Psoas muscle (tissue), 8 donors: ENCODE results near the gene PCDHGA12. TPM values are rescaled to one million over a fixed set of nuclear protein-coding genes. Genes with fewer than 3 reads are reported as not detected.
"Not testable (repeated sequence)": the region's sequence is repeated elsewhere in the genome, so short reads cannot be mapped to it uniquely, and the experiment has no call there.

Experiments
- ATAC-seq, 4 donors: fragments of 200-7000 bp; cut with Tn5 transposase; one replicate each; pipeline ENCODE4 v1.9.1; 2020; ENCODE audit warnings: moderate library complexity in 3 of 4, mild to moderate bottlenecking in 2 of 4
- DNase-seq, 2 donors: peaks; one replicate each; pipeline ENCODE4 v3.0.0-alpha.2; 2020
- H3K27ac ChIP-seq: fragments of 200-600 bp; one replicate; pipeline ENCODE4 v1.8.0; 2022
- H3K27me3 ChIP-seq, 3 donors: fragments of 200-600 bp in 1 of 3; one replicate each; pipeline versions ENCODE4 v1.6.1 to v1.8.0; 2013 to 2022; ENCODE audit warnings: low read length in 2 of 3, mild to moderate bottlenecking in 2 of 3, moderate library complexity in 1 of 3; ENCODE audit not compliant: insufficient read depth in 3 of 3
- H3K36me3 ChIP-seq, 2 donors: fragments of 200-600 bp in 1 of 2; one replicate each; pipeline versions ENCODE4 v1.6.1 to v1.8.0; 2013 to 2022; ENCODE audit warnings: low read depth in 1 of 2, mild to moderate bottlenecking in 1 of 2, moderate library complexity in 1 of 2; ENCODE audit not compliant: insufficient read depth in 1 of 2
- H3K4me1 ChIP-seq: fragments of 200-600 bp; one replicate; pipeline ENCODE4 v1.8.0; 2022
- H3K4me3 ChIP-seq: fragments of 200-600 bp; one replicate; pipeline ENCODE4 v1.8.0; 2022; ENCODE audit warnings: mild to moderate bottlenecking
- H3K9me3 ChIP-seq: fragments of 200-600 bp; one replicate; pipeline ENCODE4 v1.8.0; 2022
- CTCF ChIP-seq: fragments of 200-600 bp; IDR thresholded peaks from one replicate; pipeline ENCODE4 v1.8.0; 2022; ENCODE audit warnings: antibody characterized with exemption
- WGBS, 3 donors: extraction: QIAGEN DNeasy Blood & Tissue Kit; methylation state at CpG; one replicate each; pipeline versions ENCODE4 v1.1.6 to v1.1.7; 2013; 5-methylcytosine and 5-hydroxymethylcytosine counted together
- intact Hi-C, 2 donors: fragments of 100-400 bp; cut with DNase I; formaldehyde crosslinking; loops; one replicate each; pipeline versions ENCODE4 v1.11.0 to v1.14.2; 2022
- polyA plus RNA-seq, 3 donors: library from polyadenylated mRNA; stranded (reverse); fragments of 200-250 nt; gene quantifications; one replicate each; pipeline ENCODE4 v1.2.3, GENCODE V29; 2013
- total RNA-seq, 4 donors: library from RNA; stranded (reverse); fragmentation: NEBNext Ultra II Directional in 2 of 4; extraction: Animal tissue kit (Norgen Biotek cat#: 25700) in 2 of 4; gene quantifications; one replicate each; pipeline versions ENCODE4 v1.2.1 to v1.2.4, GENCODE V29; 2021 to 2023
- donor health status: healthy with polysubstance abuse.
- donor health status: DM: no; HTN: no; CAD: no; lungs with moderate emphysema.
- donor health status: Bipolar disorder and iron deficiency.
- donor health status: healthy.
- donor health status: DM: yes; HTN: yes; CAD: no.
- donor health status: DM: no; HTN: no; CAD: no.
- donor health status: DM: no; HTN: no; CAD: no.
- donor health status: DM: yes; HTN: yes; CAD: no.

The PCDHGA12 gene
- total and polyA plus RNA-seq, 7 donors = 0.38 to 6.9 (median 2.6) TPM

GRCh38 chr5:141399555-141400258 is 30.6 kb upstream of the PCDHGA12 start:
- ATAC-seq = no peak
- H3K4me3 ChIP-seq = peak overlapping the region; percentile 42
- intact Hi-C loops = no loop called here

DNA sequence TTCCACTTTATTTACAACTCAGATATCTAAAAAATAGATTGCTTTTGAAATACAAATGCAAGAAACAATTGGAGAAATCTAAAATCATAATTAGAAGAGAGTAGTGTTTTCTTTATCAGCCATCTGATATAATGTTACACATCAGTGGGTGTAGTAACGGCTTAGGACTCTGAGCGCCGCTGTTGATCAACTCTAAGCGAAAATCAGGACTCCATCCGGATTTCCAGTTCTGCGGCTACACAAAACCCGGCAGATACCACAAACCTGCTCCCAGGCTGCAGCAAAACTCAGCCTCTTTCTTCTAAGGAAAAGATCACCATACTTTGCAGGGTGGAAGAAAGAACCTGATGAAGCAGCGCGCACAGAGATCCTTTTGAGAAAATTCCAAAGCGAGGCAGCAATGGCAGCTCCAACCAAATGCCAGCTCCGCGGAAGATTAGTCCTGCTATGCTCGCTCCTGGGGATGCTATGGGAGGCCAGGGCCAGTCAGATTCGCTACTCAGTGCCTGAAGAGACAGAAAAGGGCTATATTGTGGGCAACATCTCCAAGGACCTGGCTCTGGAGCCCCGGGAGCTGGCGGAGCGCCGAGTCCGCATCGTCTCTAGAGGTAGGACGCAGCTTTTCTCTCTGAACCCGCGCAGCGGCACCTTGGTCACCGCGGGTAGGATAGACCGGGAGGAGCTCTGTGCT is 27.6 kb upstream of the PCDHGA12 start, which contains the start of gene PCDHGA9:
TSS of gene PCDHGA9 (plus strand) at position 226 of the 691 bp plus-strand sequence. CDS start at position 401, 175 bp downstream.
- H3K4me1 ChIP-seq = peaks cover 4% of the 10 kb centered on the region
- DNase-seq (peak in 1 of 2 donors; percentile 59), ATAC-seq (peak in 3 of 4 donors; percentile 49 to 60 (median 55))
- peak within 1 kb of the TSS; percentile 47 for H3K4me3 ChIP-seq
- H3K36me3 ChIP-seq = no peaks in the 10 kb centered on the region
- H3K27ac ChIP-seq = no peak within 1 kb of the TSS
- peaks cover 4% of the 10 kb centered on the region for H3K9me3 ChIP-seq
- 20 to 22% (median 20%) methylated on average over 27 of the region's 27 CpGs for WGBS, 3 donors
- peak; percentile 46 for TF ChIP-seq CTCF
- intact Hi-C loops = no loop called here
- H3K27me3 ChIP-seq = peaks cover 0 to 37% (median 17%) of the 10 kb centered on the region in 3 donors

More at GRCh38 chr5:141399555-141400258, 30.6 kb upstream of the PCDHGA12 start:
- 26 to 34% (median 30%) methylated on average over 56 to 61 of the region's 61 CpGs for WGBS, 3 donors
- no peak for TF ChIP-seq CTCF
- Histone ChIP-seq H3K27ac (no peak overlapping the region), H3K9me3 (peaks cover 4% of the 10 kb centered on the region), H3K27me3 (peaks cover 0 to 48% (median 17%) of the 10 kb centered on the region in 3 donors), H3K4me1 (peaks cover 4% of the 10 kb centered on the region), H3K36me3 (no peaks in the 10 kb centered on the region)
- no peak for DNase-seq

DNA sequence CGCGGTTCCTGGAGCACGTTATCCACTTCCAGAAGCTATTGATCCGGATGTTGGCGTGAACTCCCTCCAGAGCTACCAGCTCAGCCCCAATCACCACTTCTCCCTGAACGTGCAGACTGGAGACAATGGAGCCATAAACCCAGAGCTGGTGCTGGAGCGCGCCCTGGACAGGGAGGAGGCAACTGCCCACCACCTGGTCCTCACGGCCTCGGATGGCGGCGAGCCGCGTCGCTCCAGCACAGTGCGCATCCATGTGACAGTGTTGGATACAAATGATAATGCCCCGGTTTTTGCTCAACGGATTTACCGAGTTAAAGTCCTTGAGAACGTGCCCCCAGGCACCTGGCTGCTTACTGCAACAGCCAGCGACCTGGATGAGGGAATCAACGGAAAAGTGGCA is 26.9 kb upstream of the PCDHGA12 start:
- Histone ChIP-seq H3K27me3 (peaks cover 0 to 38% (median 17%) of the 10 kb centered on the region in 3 donors), H3K9me3 (peaks cover 4% of the 10 kb centered on the region), H3K27ac (no peak overlapping the region), H3K36me3 (no peaks in the 10 kb centered on the region), H3K4me3 (peak overlapping the region; percentile 47), H3K4me1 (peaks cover 4% of the 10 kb centered on the region)
- no peak for TF ChIP-seq CTCF
- DNase-seq = no peak
- no peak for ATAC-seq
- intact Hi-C loops = no loop called here
- 36 to 42% (median 39%) methylated on average over 22 of the region's 22 CpGs for WGBS, 3 donors

DNA sequence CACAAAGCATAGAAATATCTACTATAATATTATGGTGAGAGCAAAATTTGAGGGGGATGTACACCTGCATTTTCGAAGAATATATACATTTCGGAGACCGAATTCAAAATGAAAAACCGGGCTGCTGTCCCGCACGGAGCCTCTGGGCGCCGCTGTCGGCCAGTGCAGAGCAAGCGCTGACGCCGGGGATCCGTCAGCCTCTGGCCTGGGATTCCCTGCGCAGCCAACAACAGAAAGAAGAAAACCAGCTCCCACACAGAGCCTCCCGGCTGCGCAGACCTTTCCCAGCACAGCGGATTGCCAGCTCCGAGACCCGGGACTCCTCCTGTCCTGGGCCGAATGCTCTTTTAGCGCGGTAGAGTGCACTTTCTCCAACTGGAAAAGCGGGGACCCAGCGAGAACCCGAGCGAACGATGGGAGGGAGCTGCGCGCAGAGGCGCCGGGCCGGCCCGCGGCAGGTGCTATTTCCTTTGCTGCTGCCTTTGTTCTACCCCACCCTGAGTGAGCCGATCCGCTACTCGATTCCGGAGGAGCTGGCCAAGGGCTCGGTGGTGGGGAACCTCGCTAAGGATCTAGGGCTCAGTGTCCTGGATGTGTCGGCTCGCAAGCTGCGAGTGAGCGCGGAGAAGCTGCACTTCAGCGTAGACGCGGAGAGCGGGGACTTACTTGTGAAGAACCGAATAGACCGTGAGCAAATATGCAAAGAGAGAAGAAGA is 22.4 kb upstream of the PCDHGA12 start, which contains the start of gene PCDHGB6:
TSS of gene PCDHGB6 (plus strand) at position 232 of the 716 bp plus-strand sequence. CDS start at position 414, 182 bp downstream.
- 9 to 16% (median 13%) methylated on average over 43 to 51 of the region's 51 CpGs for WGBS, 3 donors

More for the DNA sequence above, 22.4 kb upstream of the PCDHGA12 start, which contains the start of gene PCDHGB6:
- Histone ChIP-seq H3K27me3 (peaks cover 0 to 19% (median 8%) of the 10 kb centered on the region in 3 donors), H3K4me3 (peak within 1 kb of the TSS; percentile 62), H3K27ac (peak within 1 kb of the TSS; percentile 51)
- peak; percentile 50 to 72 for DNase-seq
- H3K36me3 ChIP-seq, H3K4me1 ChIP-seq, intact Hi-C loops, H3K9me3 ChIP-seq: not testable (repeated sequence)
- peak; percentile 70 for TF ChIP-seq CTCF
- ATAC-seq = peak; percentile 80 to 89 (median 86)
